SK-N-DZ (cell line): Measurements from ENCODE around the gene KIAA1328.
"Not testable (repeated sequence)": the region's sequence is repeated elsewhere in the genome, so short reads cannot be mapped to it uniquely, and the experiment has no call there.

Experiments
- DNase-seq: peaks from one replicate; pipeline ENCODE4 v3.0.0-alpha.2; 2015; ENCODE audit warnings: low spot score

KIAA1328 gene

DNA sequence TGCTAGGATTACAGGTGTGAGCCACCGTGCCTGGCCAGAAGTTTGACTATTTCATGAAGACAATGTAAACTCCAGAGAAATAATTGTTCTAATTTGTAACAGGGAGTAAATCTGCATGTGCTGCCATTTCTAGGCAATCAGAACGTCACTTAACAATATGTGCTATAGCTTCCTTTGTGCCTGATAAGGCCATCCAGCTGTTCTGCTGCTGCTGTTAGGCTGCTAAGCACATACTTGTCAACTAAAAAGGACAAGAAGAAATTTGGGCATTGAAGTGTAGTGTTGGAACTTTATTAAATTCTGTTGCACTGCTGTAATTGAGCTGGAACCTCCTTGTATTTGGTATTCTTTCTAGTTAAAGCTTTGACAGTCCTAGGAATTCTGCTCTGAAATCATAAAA is 57.1 kb downstream of the KIAA1328 start:
- no peak for DNase-seq

DNA sequence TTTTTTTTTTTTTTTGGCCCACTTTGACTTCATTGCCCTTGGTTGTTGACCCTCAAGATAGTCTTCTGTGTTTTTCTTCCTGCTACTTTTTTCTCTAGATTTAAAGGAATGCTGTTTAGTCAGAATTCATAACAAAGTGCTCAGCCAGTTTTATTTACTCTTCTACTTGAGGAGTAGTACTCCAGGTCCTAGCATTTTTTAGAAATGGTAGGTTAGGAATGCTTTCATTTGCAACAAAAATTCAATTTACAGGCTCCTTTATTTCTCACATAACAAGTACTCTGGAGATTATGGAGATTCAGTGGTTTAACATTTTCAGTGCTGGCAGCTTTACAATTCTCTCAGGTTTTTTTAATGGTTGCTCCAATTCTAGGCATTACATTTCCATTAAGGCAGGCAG is 58.2 kb downstream of the KIAA1328 start:
- DNase-seq, result no peak

DNA sequence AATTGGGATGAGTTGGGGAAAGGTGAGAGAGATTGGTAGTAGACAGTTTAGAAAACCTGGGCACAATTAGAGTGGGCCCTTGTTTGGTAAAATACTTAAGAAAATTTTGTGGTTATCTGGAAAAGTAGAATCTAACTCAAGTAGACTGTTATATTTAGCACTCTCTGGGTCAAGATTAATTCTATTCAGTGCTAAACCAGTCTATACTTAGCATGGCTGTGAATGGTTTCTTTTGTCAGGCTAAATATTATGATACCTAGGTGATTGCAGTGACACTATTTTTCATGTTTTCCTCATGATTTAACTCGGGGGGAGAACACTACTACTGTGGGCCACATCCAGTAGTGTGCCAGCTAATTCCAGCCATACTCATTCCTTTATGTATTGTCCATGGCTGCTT is 58.9 kb downstream of the KIAA1328 start:
- no peak for DNase-seq

DNA sequence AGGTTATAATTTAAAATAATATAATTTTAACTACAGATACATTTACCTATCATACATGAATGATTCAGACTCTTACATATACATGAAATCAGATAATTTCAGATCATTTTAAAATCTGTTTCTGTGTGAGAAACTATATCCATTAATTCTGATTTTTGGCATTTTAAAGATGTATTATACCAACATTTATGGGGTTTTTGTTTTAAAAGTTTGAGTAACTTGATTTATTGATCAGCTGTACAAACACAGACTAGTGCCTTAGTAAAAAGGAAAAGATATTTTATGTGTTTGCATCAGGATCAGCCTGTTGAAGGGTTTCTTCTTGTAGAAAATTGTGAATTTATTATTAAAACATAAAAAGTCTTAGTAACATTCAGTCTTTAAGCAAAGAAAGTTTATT is 59.9 kb downstream of the KIAA1328 start:
- DNase-seq, result no peak

DNA sequence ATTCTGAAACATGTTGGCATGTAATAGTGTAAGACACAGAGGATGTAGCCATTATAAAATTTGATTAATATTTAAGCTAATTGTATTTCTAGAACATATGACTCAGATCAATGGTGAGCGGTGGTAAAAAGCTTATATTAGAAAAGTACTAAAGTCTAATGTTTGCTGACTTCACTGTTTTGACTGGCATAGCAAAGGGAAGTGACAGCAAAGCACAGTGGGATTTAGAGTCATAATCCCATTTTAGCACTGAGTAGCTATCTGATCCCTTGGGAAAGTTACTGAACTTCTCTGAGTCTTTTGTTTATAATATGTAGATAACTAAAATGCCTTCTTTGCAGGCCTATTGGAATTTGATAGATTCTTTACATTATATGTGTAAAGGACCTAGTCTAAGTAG is 60.4 kb downstream of the KIAA1328 start:
- DNase-seq, result no peak

DNA sequence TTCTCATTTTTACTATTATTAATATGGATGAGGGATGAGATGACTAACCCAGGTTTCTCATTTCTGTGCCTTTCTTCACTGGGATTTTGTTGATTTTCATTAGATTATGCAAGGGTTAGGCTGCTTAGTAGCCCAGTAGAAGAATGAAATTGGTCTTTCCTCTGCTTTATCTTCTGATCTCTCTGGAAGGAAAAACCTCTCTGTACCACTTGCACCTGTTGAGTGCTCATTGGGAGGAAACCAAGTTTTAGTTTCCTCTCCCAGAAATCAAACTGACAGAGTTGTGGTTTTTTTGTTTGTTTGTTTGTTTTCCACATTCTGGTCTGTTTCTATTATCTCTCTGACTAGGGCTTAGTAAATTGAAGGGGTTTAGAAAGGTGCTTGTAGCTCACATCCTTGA is 60.8 kb downstream of the KIAA1328 start:
- no peak for DNase-seq

DNA sequence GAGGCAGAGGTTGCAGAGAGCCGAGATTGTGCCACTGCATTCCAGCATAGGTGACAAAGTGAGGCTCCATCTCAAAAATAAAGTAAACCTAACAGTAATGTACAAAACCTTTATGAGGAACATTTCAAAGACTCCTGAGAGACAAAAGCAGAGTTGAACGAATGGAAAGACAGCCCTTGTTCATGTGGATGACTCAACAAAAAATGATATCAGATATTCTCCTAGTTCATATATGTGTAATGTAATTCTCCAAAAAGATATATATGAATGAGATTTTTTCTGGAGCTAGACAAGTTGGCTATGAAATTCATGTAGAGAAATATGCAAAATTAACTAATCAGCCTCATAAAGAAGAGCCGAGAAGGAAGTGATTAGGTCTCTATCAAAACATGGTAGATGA is 61.7 kb downstream of the KIAA1328 start:
- DNase-seq, result no peak

DNA sequence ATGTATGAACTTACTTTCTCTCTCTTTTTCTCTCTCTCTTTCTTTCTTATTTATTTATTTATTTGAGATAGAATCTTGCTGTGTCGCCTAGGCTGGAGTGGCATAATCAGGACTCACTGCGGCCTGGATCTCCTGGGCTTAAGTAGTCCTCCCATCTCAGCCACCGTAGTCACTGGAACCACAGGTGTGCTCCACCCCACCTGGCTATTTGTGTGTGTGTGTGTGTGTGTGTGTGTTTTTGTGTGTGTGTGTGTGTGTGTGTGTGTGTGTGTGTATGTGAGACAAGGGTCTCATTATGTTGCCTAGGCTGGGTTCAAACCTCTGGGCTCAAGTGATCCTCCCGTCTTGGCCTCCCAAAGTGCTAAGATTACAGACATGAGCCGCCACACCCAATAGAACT is 64.3 kb downstream of the KIAA1328 start:
- DNase-seq, result no peak

DNA sequence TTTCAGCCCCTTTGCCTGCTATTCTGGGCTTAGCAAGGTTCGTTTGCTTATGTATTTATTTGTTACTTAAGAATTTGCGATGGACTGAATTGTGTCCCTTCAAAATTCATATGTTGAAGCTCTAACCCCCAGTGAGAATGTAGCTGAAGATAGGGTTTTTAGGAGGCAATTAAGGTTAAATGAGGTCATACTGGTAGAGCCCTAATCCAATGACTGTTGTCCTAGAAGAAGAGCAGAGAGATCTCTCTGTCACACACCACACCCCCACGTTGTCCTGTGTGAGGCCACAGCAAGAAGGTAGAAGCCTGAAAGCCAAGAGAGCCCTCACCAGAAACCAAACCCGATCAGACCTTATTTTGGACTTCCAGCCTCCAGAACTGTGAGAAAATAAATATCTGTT is 66.7 kb downstream of the KIAA1328 start:
- DNase-seq, result no peak

DNA sequence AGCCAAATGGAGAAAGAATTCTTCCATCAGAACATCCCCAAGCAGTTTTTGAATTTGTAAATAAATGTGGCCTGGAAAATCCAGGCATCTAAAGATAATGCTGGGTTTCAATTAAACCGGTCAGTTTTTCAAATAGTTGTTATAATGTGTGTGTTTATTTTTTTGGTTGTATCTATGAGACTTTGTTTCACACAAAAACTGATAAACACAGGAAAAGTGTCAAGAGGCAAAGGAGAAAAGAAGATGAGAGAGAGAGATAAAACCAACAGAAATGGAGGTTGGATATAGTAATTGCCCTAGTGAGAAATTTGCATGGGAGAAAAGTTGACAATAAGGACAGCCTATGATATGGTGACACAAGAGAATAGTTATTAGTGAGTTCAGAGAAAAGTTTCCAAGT is 68.3 kb downstream of the KIAA1328 start:
- no peak for DNase-seq

DNA sequence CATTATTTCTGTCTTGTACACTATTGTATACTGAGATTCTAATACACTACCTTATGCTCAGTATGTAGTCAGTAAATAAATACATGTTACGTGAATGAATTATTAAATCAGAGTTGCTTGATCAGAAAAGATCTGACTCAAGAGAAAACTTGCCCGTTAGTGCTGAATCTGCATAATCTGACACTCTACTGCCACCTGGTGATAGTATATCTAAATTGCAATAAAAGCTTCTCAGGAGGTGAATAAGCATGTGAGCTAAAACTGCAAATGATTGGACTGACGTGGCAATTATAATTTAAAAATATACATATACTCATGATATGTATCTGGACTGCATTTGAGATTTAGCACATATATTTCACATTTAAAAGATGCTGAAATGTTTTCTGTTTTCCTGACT is 70.4 kb downstream of the KIAA1328 start:
- DNase-seq, result no peak

DNA sequence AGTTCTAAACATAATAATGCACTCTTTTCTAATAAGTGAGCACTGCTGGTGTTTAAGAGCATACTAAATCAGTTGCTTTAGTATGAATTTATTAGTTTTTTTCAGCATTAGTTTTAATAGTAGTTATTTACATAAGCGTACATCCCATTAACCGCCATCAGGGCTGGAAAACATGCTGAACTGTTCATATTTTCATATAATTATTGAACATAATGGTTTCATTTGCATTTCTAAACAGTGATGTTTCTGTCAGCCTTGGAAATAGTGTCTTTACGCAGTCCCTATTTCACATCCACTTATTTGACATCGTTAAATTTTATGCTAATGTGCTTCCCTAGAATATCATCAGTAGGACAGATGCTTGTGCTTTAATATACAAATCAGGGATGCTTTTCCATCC is 71.5 kb downstream of the KIAA1328 start:
- DNase-seq, result no peak

DNA sequence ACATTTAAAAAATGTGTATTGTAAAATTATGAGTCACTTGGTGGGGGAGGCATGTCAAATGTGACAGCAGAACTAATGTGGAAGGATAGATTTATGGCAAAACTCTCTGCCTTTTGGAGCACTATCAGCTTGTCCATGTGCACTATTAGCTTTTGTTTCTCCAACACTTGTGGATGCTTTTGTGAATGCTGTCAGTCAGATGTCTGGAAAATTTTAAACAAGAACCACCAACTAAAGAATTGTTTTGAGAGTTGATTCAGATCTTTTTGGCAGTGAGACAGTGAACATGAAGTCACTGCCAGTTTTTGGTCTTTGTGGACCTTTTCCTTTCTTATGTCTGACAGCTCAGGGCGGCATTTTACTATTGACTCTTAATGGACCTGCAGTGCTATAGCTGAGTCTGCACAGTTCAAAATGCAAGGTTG is 72.4 kb downstream of the KIAA1328 start:
- no peak for DNase-seq

DNA sequence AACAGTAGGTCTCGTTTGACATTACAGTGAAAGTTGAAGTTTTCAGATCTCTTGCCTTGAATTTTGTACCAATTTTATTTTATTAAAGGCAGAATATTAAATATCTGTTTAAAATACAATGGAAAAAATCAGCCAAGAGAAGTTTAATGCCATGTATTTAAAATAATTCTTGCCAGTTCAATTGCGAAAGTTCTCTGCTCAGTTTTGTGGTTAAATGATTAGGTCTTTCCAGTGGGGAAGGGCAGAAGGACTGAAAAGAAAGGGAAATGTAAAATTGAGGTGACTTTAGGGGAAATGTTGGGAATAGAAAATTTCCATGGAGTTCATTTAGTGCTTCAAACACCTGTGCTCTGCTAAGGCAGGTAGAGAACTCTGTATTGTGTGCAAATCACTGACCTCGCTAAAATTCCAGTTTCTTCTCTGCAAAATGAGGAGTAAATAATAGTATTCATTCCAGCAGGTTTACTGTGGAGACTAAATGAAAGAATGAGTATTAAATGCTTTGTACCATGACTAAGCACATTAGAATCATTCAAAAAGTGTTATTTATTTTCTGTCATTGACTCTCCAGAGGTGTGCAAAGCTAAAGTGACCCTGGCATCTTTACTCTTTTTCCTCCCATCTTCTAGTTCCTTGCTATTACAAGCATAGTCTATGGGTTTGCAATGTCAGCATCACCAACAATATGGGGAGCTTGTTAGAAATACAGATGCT is 74.4 kb downstream of the KIAA1328 start:
- no peak for DNase-seq

DNA sequence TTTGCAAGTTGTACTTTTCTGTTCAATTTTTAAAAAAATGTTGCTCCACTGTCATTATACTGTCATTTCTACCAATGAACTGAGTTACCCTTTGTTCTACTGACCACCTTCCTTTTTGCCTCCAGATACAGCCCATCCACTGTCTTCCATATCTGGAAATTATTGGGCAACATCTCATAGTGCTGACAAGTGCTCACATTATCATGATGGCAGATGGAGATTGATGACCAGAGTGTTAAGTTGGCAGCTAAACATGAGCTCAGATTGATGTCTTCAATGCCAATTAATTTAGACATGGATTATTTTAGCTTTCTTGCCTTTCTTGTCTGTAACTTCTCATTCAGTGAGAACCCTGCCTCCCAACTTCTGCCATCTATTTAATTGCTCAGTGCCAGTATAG is 76.6 kb downstream of the KIAA1328 start:
- DNase-seq, result peak; percentile 28

DNA sequence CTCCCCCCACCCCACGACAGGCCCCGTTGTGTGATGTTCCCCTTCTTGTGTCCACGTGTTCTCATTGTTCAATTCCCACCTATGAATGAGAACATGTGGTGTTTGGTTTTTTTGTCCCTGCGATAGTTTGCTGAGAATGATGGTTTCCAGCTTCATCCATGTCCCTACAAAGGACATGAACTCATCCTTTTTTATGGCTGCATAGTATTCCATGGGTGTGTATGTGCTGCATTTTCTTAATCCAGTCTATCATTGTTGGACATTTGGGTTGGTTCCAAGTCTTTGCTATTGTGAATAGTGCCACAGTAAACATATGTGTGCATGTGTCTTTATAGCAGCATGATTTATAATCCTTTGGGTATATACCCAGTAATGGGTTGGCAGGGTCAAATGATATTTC is 80.4 kb downstream of the KIAA1328 start:
- DNase-seq, result not testable (repeated sequence)

DNA sequence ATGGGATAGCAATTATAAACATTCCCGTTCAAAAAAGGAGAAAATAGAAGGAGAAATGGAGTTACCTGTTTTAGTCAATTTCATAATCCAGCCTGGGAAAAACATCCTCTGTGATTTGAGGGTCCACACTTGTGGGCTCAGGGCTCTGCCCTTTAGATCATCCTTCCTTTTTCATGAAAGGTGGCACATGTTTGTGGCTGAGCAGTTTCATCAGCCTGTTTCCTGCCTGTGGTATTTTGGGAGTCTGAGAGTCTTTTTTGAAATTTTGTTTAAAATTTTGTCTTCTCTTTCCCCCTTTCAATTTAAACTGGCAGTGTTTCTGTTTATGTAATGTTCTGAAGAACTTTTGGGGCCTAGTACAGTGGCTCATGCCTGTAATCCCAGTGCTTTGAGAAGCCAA is 84.0 kb downstream of the KIAA1328 start:
- no peak for DNase-seq

DNA sequence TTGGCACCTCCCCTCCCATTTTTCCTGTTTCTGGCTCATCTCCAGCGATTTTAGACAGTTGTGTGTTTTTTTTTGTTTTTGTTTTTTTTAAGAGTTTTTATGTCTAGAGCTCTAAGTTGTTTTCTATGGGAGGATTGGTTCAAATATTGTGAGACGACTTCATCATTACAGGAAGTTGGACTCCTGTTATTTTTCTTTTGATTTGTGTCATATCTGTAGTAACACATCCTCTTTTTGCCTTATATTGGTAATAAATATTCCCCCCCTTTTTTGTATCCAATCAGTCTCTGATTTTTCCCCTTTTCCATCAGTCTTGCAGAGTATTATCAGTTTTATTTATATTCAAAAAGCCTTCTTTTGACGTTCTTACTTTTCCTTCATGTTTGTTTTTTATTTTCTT is 89.0 kb downstream of the KIAA1328 start:
- DNase-seq, result no peak

DNA sequence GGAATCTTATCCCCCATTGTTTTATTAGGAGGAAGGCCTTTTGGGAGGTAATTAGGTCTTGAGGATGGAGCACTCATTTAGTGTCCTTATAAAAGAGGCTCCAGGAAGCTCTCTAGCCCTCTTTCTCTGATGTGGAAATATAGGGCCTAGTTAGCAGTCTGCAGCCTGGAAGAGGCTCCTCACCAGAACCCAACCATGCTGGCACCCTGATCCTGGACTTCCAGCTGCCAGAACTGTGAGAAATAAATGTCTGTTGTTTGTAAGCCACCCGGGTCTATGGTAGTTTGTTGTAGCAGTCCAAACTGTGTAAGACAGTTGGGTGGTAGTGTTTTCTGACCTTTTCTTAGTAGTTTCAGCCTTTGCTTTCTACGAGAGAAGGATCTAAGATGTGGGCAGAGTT is 100.7 kb downstream of the KIAA1328 start:
- DNase-seq, result no peak

DNA sequence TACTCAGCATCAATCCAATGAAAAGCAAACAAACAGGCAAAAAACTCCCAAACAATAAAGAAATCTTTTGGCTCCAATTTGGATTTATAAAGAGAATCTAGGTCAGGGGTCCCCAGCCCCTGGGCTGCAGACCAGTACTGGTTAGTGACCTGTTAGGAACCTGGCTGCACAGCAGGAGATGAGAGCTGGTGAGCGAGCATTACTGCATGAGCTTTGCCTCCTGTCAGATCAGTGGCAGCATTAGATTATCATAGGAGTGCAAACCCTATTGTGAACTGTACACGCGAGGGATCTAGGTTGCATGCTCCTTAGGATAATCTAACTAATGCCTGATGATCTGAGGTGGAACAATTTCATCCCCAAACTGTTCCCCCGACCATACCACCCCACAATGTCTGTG is 102.2 kb downstream of the KIAA1328 start:
- no peak for DNase-seq

DNA sequence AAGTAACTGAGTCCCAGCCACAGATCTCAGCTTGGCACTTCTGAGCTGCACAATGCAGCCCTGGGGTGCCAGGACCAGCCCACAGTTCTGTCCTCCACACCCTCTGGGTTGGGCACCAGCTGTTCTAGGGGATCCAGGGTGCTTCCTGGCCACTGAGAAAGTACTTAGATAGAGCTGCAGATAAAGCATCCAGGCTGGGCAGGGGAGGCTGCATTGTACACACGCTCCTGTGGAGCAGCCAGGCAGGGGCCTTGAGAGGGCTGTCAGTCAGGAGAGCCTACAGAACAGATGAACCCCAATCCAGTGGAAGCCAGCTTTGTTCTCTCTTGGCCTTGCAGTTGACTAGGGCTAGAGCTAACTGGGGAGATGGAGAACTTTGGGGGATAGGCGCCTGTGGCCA is 104.6 kb downstream of the KIAA1328 start:
- DNase-seq, result no peak

DNA sequence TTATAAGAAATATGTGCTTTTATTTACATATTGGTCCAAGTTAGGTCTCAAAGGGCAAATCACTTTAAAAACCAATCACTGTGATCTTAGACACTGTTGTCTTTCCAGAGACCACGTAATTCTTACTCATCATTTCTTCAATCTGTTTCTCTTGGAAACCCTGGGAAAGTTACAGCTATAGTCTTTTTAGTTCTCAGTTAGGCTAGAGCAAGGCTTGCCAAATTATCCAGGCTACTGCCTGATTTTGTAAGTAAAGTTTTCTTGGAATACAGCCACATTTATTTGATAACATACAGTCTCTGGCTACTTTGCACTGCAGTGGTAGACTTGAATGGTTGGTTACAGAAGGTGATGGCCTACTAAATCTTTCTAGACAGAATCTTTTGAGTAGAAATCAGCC is 106.0 kb downstream of the KIAA1328 start:
- no peak for DNase-seq

DNA sequence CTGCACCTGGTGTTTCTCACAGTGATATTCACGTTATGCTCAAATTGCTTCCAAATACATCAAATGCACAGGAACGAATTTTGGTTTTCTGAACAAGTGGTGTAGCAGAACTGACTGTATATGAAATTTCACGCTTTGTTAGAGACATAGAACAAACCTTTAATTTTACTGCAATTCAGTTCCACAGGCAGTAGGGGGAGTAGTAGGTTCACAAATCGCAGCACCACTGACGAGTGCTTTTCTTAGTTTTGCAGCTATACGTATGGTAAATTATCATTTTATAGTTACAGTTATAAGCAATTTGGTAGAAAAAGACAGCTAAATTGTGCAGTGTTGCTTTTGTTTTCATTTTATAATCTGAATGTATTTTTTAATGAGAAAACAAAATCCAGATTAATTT is 113.3 kb downstream of the KIAA1328 start:
- DNase-seq, result peak; percentile 22

DNA sequence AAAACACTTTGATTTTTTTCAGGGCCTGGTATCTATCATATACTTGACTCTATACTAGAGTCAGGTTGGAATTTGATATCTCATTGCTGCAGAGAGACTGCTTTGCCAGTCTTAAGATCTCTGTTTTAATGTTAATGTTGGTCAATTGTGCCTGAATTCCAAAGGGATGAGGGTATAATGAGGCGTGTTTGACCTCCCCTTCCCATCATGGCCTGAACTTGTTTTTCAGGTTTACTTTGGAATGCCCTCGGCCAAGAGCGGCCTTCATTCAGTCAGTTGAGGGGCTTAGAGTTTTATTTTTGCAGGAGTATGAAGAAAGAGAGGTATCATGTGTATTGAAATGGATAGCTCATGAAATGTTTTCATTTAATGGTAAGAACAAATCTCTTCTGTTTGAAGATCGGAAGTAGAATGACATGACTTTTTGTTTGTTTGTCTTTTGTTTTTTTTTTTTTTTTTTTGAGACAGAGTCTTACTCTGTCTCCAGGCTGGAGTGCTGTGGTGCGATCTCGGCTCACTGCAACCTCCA is 119.0 kb downstream of the KIAA1328 start:
- no peak for DNase-seq
